HFF-Myc (cell line): ENCODE data around the gene RNF168.
"Not testable (repeated sequence)": the region's sequence is repeated elsewhere in the genome, so short reads cannot be mapped to it uniquely, and the experiment has no call there.

Experiments used
- DNase-seq: peaks from one replicate; pipeline ENCODE4 v3.0.0-alpha.2; 2011; ENCODE audit warnings: low read depth; ENCODE audit errors: extremely low read depth
- H3K4me3 ChIP-seq: replicated peaks from 2 replicates; pipeline ENCODE4 v1.5.1; 2011; ENCODE audit warnings: low read depth, mild to moderate bottlenecking, control low read depth, low read length
- CTCF ChIP-seq: IDR thresholded peaks from 2 replicates; pipeline ENCODE4 v1.5.1; 2012; ENCODE audit warnings: mild to moderate bottlenecking, low read depth, low read length, control low read depth; ENCODE audit errors: missing control alignments

The RNF168 gene

GRCh38 chr3:196423044-196423781, 80.4 kb downstream of the RNF168 start:
- no peak for DNase-seq
- TF ChIP-seq CTCF = no peak
- H3K4me3 ChIP-seq = no peak overlapping the region

GRCh38 chr3:196421668-196422067, 81.9 kb downstream of the RNF168 start:
- not testable (repeated sequence) for H3K4me3 ChIP-seq

GRCh38 chr3:196419386-196419785, 84.2 kb downstream of the RNF168 start:
- no peak for DNase-seq
- H3K4me3 ChIP-seq = no peak overlapping the region
- no peak for TF ChIP-seq CTCF

More at GRCh38 chr3:196421668-196422067, 81.9 kb downstream of the RNF168 start:
- DNase-seq = not testable (repeated sequence)
